SK-N-SH (cell line): ENCODE measurements around the gene ST6GALNAC3. TPM values are rescaled to one million over a fixed set of nuclear protein-coding genes. Genes with fewer than 3 reads are reported as not detected.

Source experiments
- CTCF ChIA-PET: fragments of 300-600, 350-600 bp; formaldehyde crosslinking; extraction: SDS; loops from one replicate; lab custom pipeline; 2021; lab: Yijun Ruan, JAX
- POLR2A ChIA-PET: fragments of 350-600 bp; sonication (Branson Sonifier 250); formaldehyde crosslinking; extraction: SDS; loops from one replicate; lab custom pipeline; 2020; ENCODE audit warnings: antibody characterized with exemption, inconsistent platforms; lab: Yijun Ruan, JAX
- DNase-seq: peaks from one replicate; pipeline ENCODE4 v3.0.0; 2012
- H2AFZ ChIP-seq: fragments of 200-600 bp; sonication (generic); 2 replicates; pipeline ENCODE4 v1.8.1; 2016; ENCODE audit warnings: antibody characterized with exemption, mild to moderate bottlenecking, low read depth
- H3F3A ChIP-seq: fragments of 200-600 bp; sonication (generic); replicated peaks from 2 replicates; pipeline ENCODE3; 2016; ENCODE audit warnings: antibody characterized with exemption, mild to moderate bottlenecking; ENCODE audit not compliant: insufficient read depth
- H3K27ac ChIP-seq, 2 experiments: fragments of 200-500 bp in 1 of 2; fragments of 200-600 bp in 1 of 2; sonication (Bioruptor generic) in 1 of 2; sonication (generic), shearing (Covaris generic) in 1 of 2; 2 replicates each; pipeline versions ENCODE4 v1.5.1 to v1.6.1; 2014 to 2016; ENCODE audit warnings: low read depth in 2 of 2, inconsistent platforms in 1 of 2, low read length in 1 of 2, mild to moderate bottlenecking in 1 of 2, mixed read lengths in 1 of 2
- H3K27me3 ChIP-seq: fragments of 200-600 bp; sonication (generic), shearing (Covaris generic); 2 replicates; pipeline ENCODE4 v1.6.1; 2016; ENCODE audit warnings: mixed run types; ENCODE audit not compliant: insufficient read depth
- H3K36me3 ChIP-seq, 2 experiments: fragments of 200-500 bp in 1 of 2; fragments of 200-600 bp in 1 of 2; sonication (Bioruptor generic) in 1 of 2; sonication (generic) in 1 of 2; replicated peaks in 1 of 2; 2 replicates each; pipeline versions ENCODE3 to v1.5.1; 2014 to 2016; ENCODE audit warnings: low read length in 1 of 2, mild to moderate bottlenecking in 1 of 2; ENCODE audit not compliant: insufficient read depth in 2 of 2, control insufficient read depth in 1 of 2
- H3K4me1 ChIP-seq, 2 experiments: fragments of 200-500 bp in 1 of 2; fragments of 200-600 bp in 1 of 2; sonication (Bioruptor generic) in 1 of 2; sonication (generic), shearing (Covaris generic) in 1 of 2; 2 replicates each; pipeline versions ENCODE4 v1.5.1 to v1.6.1; 2014 to 2016; ENCODE audit warnings: low read depth in 1 of 2, low read length in 1 of 2, mixed run types in 1 of 2; ENCODE audit not compliant: insufficient read depth in 2 of 2, control insufficient read depth in 1 of 2
- H3K4me2 ChIP-seq: fragments of 200-600 bp; sonication (generic), shearing (Covaris generic); 2 replicates; pipeline ENCODE4 v1.6.1; 2017; ENCODE audit warnings: mixed run types
- H3K4me3 ChIP-seq, 2 experiments: fragments of 200-500 bp in 1 of 2; fragments of 200-600 bp in 1 of 2; sonication (Bioruptor generic) in 1 of 2; sonication (generic), shearing (Covaris generic) in 1 of 2; 2 replicates each; pipeline versions ENCODE4 v1.5.1 to v1.8.1; 2014 to 2016; ENCODE audit warnings: low read depth in 2 of 2, inconsistent platforms in 1 of 2, low read length in 1 of 2, mild to moderate bottlenecking in 1 of 2, mixed read lengths in 1 of 2, moderate library complexity in 1 of 2
- H3K79me2 ChIP-seq: fragments of 200-600 bp; sonication (generic); 2 replicates; pipeline ENCODE4 v1.8.1; 2017; ENCODE audit warnings: mild to moderate bottlenecking; ENCODE audit not compliant: insufficient read depth
- H3K9ac ChIP-seq: fragments of 200-600 bp; sonication (generic); 2 replicates; pipeline ENCODE4 v1.6.1; 2017; ENCODE audit warnings: mixed run types
- H3K9me2 ChIP-seq: fragments of 200-600 bp; sonication (generic); 2 replicates; pipeline ENCODE4 v1.6.1; 2017; ENCODE audit warnings: mixed run types
- H3K9me3 ChIP-seq: fragments of 200-600 bp; sonication (generic); 2 replicates; pipeline ENCODE4 v1.6.1; 2017; ENCODE audit warnings: mixed run types, mild to moderate bottlenecking, moderate library complexity
- H4K20me1 ChIP-seq: fragments of 200-600 bp; sonication (generic); 2 replicates; pipeline ENCODE4 v1.6.1; 2017; ENCODE audit warnings: mild to moderate bottlenecking, mixed run types; ENCODE audit not compliant: insufficient read depth
- CHD2 ChIP-seq: fragments of 150-350 bp; IDR thresholded peaks from 2 replicates; pipeline ENCODE4 v1.6.1; 2018; ENCODE audit warnings: low read length; ENCODE audit not compliant: partially characterized antibody
- ELF1 ChIP-seq: IDR thresholded peaks from 2 replicates; pipeline ENCODE4 v1.4.0; 2012
- EP300 ChIP-seq, 2 experiments: IDR thresholded peaks; 2 replicates each; pipeline versions ENCODE4 v1.4.0 to v1.6.1; 2012; ENCODE audit warnings: borderline replicate concordance in 1 of 2, low read depth in 1 of 2, low read length in 1 of 2
- EZH2phosphoT487 ChIP-seq: fragments of 200-600 bp; sonication (generic); IDR thresholded peaks from 2 replicates; pipeline ENCODE4 v1.6.1; 2017; ENCODE audit warnings: low read depth, mixed run types, mild to moderate bottlenecking, antibody characterized with exemption, moderate library complexity, borderline replicate concordance
- FOXJ3 ChIP-seq: sonication (generic); formaldehyde crosslinking; IDR thresholded peaks from 2 replicates; pipeline ENCODE4 v1.5.1; 2020; ENCODE audit warnings: mild to moderate bottlenecking, missing genetic modification reagents
- FOXM1 ChIP-seq: IDR thresholded peaks from 2 replicates; pipeline ENCODE4 v1.4.0; 2012; ENCODE audit warnings: low read depth, mild to moderate bottlenecking
- JUND ChIP-seq: IDR thresholded peaks from 2 replicates; pipeline ENCODE4 v1.4.0; 2012
- NFIC ChIP-seq: IDR thresholded peaks from 2 replicates; pipeline ENCODE4 v1.4.0; 2012; ENCODE audit warnings: borderline replicate concordance
- RFX5 ChIP-seq: IDR thresholded peaks from 2 replicates; pipeline ENCODE4 v1.6.1; 2012; ENCODE audit warnings: mild to moderate bottlenecking, improper control_type of control experiment, low read length
- RXRA ChIP-seq: IDR thresholded peaks from 2 replicates; pipeline ENCODE4 v1.4.0; 2012; ENCODE audit warnings: low read depth, mild to moderate bottlenecking, borderline replicate concordance
- TCF12 ChIP-seq: IDR thresholded peaks from 2 replicates; pipeline ENCODE4 v1.4.0; 2012
- TEAD4 ChIP-seq: IDR thresholded peaks from 2 replicates; pipeline ENCODE4 v1.4.0; 2012; ENCODE audit warnings: mild to moderate bottlenecking, borderline replicate concordance; ENCODE audit not compliant: insufficient read depth
- polyA plus RNA-seq, 3 experiments: library from polyadenylated mRNA; depleted of rRNA; stranded (reverse); fragments of >200 nt; gene quantifications; 2 replicates each; pipeline ENCODE4 v1.2.3, GENCODE V29; 2012
- TF ChIP-seq, protein P1 (sequence below): IDR thresholded peaks from 2 replicates; pipeline ENCODE4 v1.4.0; 2012; ENCODE audit warnings: low read depth
- TF ChIP-seq, protein P2 (sequence below): fragments of 200-600 bp; sonication (generic); IDR thresholded peaks from 2 replicates; pipeline ENCODE4 v1.6.1; 2017; ENCODE audit warnings: antibody characterized with exemption, mild to moderate bottlenecking, moderate library complexity

The ST6GALNAC3 gene
- polyA plus RNA-seq, 1 of the 3 experiments (the other 2 are of a cell fraction) = 8.1 TPM

GRCh38 chr1:76477156-76477555 lies 402.6 kb downstream of the ST6GALNAC3 start:
- peaks cover 17% of the 10 kb centered on the region for H3F3A ChIP-seq
- H3K27ac ChIP-seq = peak overlapping the region in 1 of 2 experiments; percentile 34; a peak in 2 of 4 replicates
- H3K36me3 ChIP-seq = no peaks in the 10 kb centered on the region
- CTCF ChIA-PET = interaction anchor here (1.1 kb wide), 1 partner anchor 10 kb away, joined by 3 read pairs; no protein-coding TSS in a partner anchor
- peaks cover 0 to 12% of the 10 kb centered on the region in 2 experiments; a peak in 2 of 4 replicates for H3K4me1 ChIP-seq
- no peak overlapping the region for H3K4me2 ChIP-seq
- 0 out of 4 replicates have a peak, but pooled peaks of 1 of the 2 experiments have one; percentile 20 for TF ChIP-seq EP300 (IDR thresholded peaks at IDR 0.05; ENCODE audit: borderline replicate concordance in 1 of 2, low read depth in 1 of 2, low read length in 1 of 2)
- no peak for TF ChIP-seq FOXM1
- TF ChIP-seq, protein P1, sequence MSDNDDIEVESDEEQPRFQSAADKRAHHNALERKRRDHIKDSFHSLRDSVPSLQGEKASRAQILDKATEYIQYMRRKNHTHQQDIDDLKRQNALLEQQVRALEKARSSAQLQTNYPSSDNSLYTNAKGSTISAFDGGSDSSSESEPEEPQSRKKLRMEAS = peak; percentile 39; the same call in 1 of the 2 replicates
- TF ChIP-seq, protein P2, sequence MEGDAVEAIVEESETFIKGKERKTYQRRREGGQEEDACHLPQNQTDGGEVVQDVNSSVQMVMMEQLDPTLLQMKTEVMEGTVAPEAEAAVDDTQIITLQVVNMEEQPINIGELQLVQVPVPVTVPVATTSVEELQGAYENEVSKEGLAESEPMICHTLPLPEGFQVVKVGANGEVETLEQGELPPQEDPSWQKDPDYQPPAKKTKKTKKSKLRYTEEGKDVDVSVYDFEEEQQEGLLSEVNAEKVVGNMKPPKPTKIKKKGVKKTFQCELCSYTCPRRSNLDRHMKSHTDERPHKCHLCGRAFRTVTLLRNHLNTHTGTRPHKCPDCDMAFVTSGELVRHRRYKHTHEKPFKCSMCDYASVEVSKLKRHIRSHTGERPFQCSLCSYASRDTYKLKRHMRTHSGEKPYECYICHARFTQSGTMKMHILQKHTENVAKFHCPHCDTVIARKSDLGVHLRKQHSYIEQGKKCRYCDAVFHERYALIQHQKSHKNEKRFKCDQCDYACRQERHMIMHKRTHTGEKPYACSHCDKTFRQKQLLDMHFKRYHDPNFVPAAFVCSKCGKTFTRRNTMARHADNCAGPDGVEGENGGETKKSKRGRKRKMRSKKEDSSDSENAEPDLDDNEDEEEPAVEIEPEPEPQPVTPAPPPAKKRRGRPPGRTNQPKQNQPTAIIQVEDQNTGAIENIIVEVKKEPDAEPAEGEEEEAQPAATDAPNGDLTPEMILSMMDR = no peak
- peak; percentile 22; the same call in 1 of the 2 replicates for TF ChIP-seq NFIC
- no peak for TF ChIP-seq ELF1
- 0 out of 2 replicates have a peak, but pooled peaks have one; percentile 3 for TF ChIP-seq TEAD4
- no peak for TF ChIP-seq RFX5
- peak; percentile 19; the same call in 1 of the 2 replicates for TF ChIP-seq JUND
- TF ChIP-seq RXRA = peak; percentile 76; the same call in 1 of the 2 replicates
- TF ChIP-seq TCF12 = peak; percentile 55
- no peak for TF ChIP-seq FOXJ3 (CRISPR knock-in tag)
- no peak overlapping the region for H3K4me3 ChIP-seq
- no peaks in the 10 kb centered on the region for H3K27me3 ChIP-seq
- H3K9me2 ChIP-seq = no peaks in the 10 kb centered on the region
- no peaks in the 10 kb centered on the region for H3K79me2 ChIP-seq
- no peak for DNase-seq
- H2AFZ ChIP-seq = 0 out of 2 replicates have a peak overlapping the region, but pooled peaks have one; percentile 14
- H3K9me3 ChIP-seq = no peaks in the 10 kb centered on the region
- H3K9ac ChIP-seq = no peak overlapping the region
- POLR2A ChIA-PET = interaction anchor here (0.6 kb wide), 1 partner anchor 1142 kb away, joined by 3 read pairs; no protein-coding TSS in a partner anchor
- H4K20me1 ChIP-seq = no peaks in the 10 kb centered on the region

GRCh38 chr1:76480827-76481226 lies 406.3 kb downstream of the ST6GALNAC3 start:
- Histone ChIP-seq H3K9ac (no peak overlapping the region), H4K20me1 (no peaks in the 10 kb centered on the region), H3K4me1 (peaks cover 0 to 14% of the 10 kb centered on the region in 2 experiments; a peak in 3 of 4 replicates), H3K27ac (peak overlapping the region in 1 of 2 experiments; percentile 23; a peak in 1 of 4 replicates), H3F3A (peaks cover 16% of the 10 kb centered on the region), H3K9me3 (no peaks in the 10 kb centered on the region), H3K9me2 (no peaks in the 10 kb centered on the region), H3K27me3 (no peaks in the 10 kb centered on the region), H3K79me2 (no peaks in the 10 kb centered on the region), H3K4me3 (no peak overlapping the region), H3K36me3 (no peaks in the 10 kb centered on the region), H3K4me2 (no peak overlapping the region), H2AFZ (no peak overlapping the region)
- ChIA-PET CTCF (interaction anchor here (1.2 kb wide), 2 partner anchors 18 to 97 kb away, joined by 3 read pairs; no protein-coding TSS in a partner anchor), POLR2A (no interaction called here)
- TF ChIP-seq JUND = peak; percentile 64
- no peak for TF ChIP-seq FOXJ3 (CRISPR knock-in tag)
- no peak for TF ChIP-seq EZH2phosphoT487
- no peak for TF ChIP-seq CHD2
- TF ChIP-seq ELF1 = no peak
- DNase-seq = no peak
